HCT116 (cell line): ENCODE results near the gene HDAC5. TPM values are rescaled to one million over a fixed set of nuclear protein-coding genes. Genes with fewer than 3 reads are reported as not detected.

Experiments
- ATAC-seq: fragments of 200-7000 bp; cut with Tn5 transposase; 2 replicates; pipeline ENCODE4 v1.9.1; 2020; ENCODE audit warnings: mild to moderate bottlenecking, moderate library complexity
- BruUV-seq: library from RNA; stranded (reverse); fragments of 400-500 nt; replicated peaks from 2 replicates; lab custom pipeline; 2021; lab: Mats Ljungman, UMichigan
- CTCF ChIA-PET: fragments of 300-600 bp; sonication (Branson Sonifier 250); formaldehyde crosslinking; loops from one replicate; lab custom pipeline; 2021; ENCODE audit warnings: antibody characterized with exemption; lab: Charles Lee
- POLR2A ChIA-PET: fragments of 300-600, 350-600 bp; sonication (Branson Sonifier 250); formaldehyde crosslinking; loops from one replicate; lab custom pipeline; 2021; ENCODE audit warnings: antibody characterized with exemption; lab: Charles Lee
- RAD21 ChIA-PET, 2 experiments: fragments of 300-600 bp; sonication (Branson Sonifier 250); formaldehyde crosslinking; loops; one replicate each; lab custom pipeline; 2023; ENCODE audit warnings: low total read pairs in 2 of 2; ENCODE audit not compliant: uncharacterized antibody in 2 of 2, unreplicated experiment in 2 of 2, low non-redundant PET in 1 of 2; lab: Charles Lee
- DNase-seq: peaks from one replicate; pipeline ENCODE4 v3.0.0-alpha.2; 2010; ENCODE audit warnings: low read depth, low spot score
- H2AFZ ChIP-seq: fragments of 200-600 bp; shearing (Covaris generic), sonication (generic); 2 replicates; pipeline ENCODE4 v1.6.1; 2017; ENCODE audit warnings: low read depth, mixed run types, mixed read lengths, antibody characterized with exemption, low read length; ENCODE audit not compliant: poor library complexity, severe bottlenecking
- H3K27ac ChIP-seq: 2 replicates; pipeline ENCODE4 v1.5.1; 2012; ENCODE audit warnings: low read depth, low read length
- H3K27me3 ChIP-seq: fragments of 200-600 bp; sonication (generic); 2 replicates; pipeline ENCODE4 v1.6.1; 2016; ENCODE audit warnings: mixed run types, low read length, mixed read lengths; ENCODE audit not compliant: insufficient read depth
- H3K36me3 ChIP-seq, 2 experiments: fragments of 200-500 bp in 1 of 2; fragments of 200-600 bp in 1 of 2; sonication (Bioruptor generic) in 1 of 2; sonication (generic) in 1 of 2; 2 replicates each; pipeline versions ENCODE4 v1.5.1 to v1.6.1; 2014 to 2016; ENCODE audit warnings: low read length in 2 of 2, inconsistent platforms in 1 of 2, mixed read lengths in 1 of 2, mixed run types in 1 of 2; ENCODE audit not compliant: insufficient read depth in 2 of 2, control insufficient read depth in 1 of 2
- H3K4me1 ChIP-seq, 2 experiments: fragments of 200-600 bp in 1 of 2; sonication (generic) in 1 of 2; 2 replicates each; pipeline versions ENCODE4 v1.5.1 to v1.6.1; 2012 to 2017; ENCODE audit warnings: low read length in 2 of 2, inconsistent platforms in 1 of 2, mild to moderate bottlenecking in 1 of 2, mixed read lengths in 1 of 2, mixed run types in 1 of 2, moderate library complexity in 1 of 2; ENCODE audit not compliant: insufficient read depth in 2 of 2, control insufficient read depth in 1 of 2
- H3K4me2 ChIP-seq: fragments of 200-600 bp; sonication (generic); 2 replicates; pipeline ENCODE4 v1.6.1; 2017; ENCODE audit warnings: mixed run types, low read length, mixed read lengths
- H3K4me3 ChIP-seq, 2 experiments: fragments of 200-600 bp in 1 of 2; sonication (generic) in 1 of 2; replicated peaks in 1 of 2; 2 replicates each; pipeline ENCODE4 v1.5.1; 2011 to 2016; ENCODE audit warnings: low read length in 2 of 2, control low read depth in 1 of 2, low read depth in 1 of 2, mild to moderate bottlenecking in 1 of 2, mixed read lengths in 1 of 2, mixed run types in 1 of 2
- H3K79me2 ChIP-seq: fragments of 200-600 bp; sonication (generic); 2 replicates; pipeline ENCODE4 v1.6.1; 2017; ENCODE audit warnings: mild to moderate bottlenecking, mixed run types, low read length, moderate library complexity, mixed read lengths; ENCODE audit not compliant: insufficient read depth
- H3K9ac ChIP-seq: fragments of 200-600 bp; sonication (generic); 2 replicates; pipeline ENCODE4 v1.6.1; 2016; ENCODE audit warnings: low read length, mixed read lengths
- H3K9me2 ChIP-seq: fragments of 200-600 bp; sonication (generic), shearing (Covaris generic); 2 replicates; pipeline ENCODE4 v1.6.1; 2017; ENCODE audit warnings: mixed run types, mild to moderate bottlenecking, moderate library complexity; ENCODE audit not compliant: insufficient read depth
- H3K9me3 ChIP-seq, 2 experiments: fragments of 200-500 bp in 1 of 2; fragments of 200-600 bp in 1 of 2; sonication (Bioruptor generic) in 1 of 2; sonication (generic) in 1 of 2; 2 replicates each; pipeline ENCODE4 v1.6.1; 2014 to 2017; ENCODE audit warnings: low read length in 2 of 2, mixed read lengths in 2 of 2, inconsistent platforms in 1 of 2, low read depth in 1 of 2, mild to moderate bottlenecking in 1 of 2, mixed run types in 1 of 2, moderate library complexity in 1 of 2; ENCODE audit not compliant: control insufficient read depth in 1 of 2, insufficient read depth in 1 of 2
- H4K20me1 ChIP-seq: fragments of 200-600 bp; sonication (generic), shearing (Covaris generic); 2 replicates; pipeline ENCODE4 v1.6.1; 2017; ENCODE audit warnings: mixed run types, mild to moderate bottlenecking, moderate library complexity; ENCODE audit not compliant: insufficient read depth
- CBX3 ChIP-seq: IDR thresholded peaks from 2 replicates; pipeline ENCODE4 v1.6.1; 2012; ENCODE audit warnings: low read depth
- CEBPB ChIP-seq: IDR thresholded peaks from 2 replicates; pipeline ENCODE4 v1.6.1; 2012; ENCODE audit warnings: low read depth
- CTCF ChIP-seq, 3 experiments: fragments of 200-600 bp in 1 of 3; sonication (generic) in 1 of 3; IDR thresholded peaks in 2 of 3; conservative IDR thresholded peaks in 1 of 3; 2 replicates each; pipeline ENCODE4 v1.5.1; 2012 to 2017; ENCODE audit warnings: low read depth in 2 of 3, low read length in 2 of 3, antibody characterized with exemption in 1 of 3, borderline replicate concordance in 1 of 3, control low read depth in 1 of 3, mild to moderate bottlenecking in 1 of 3, mixed read lengths in 1 of 3, mixed run types in 1 of 3, moderate library complexity in 1 of 3; ENCODE audit not compliant: insufficient read depth in 1 of 3
- EGR1 ChIP-seq: IDR thresholded peaks from 2 replicates; pipeline ENCODE4 v1.6.1; 2012; ENCODE audit warnings: low read depth
- EZH2 ChIP-seq: fragments of 200-600 bp; sonication (generic); IDR thresholded peaks from 2 replicates; pipeline ENCODE4 v1.6.1; 2017; ENCODE audit warnings: antibody characterized with exemption, mixed run types
- EZH2phosphoT487 ChIP-seq: fragments of 200-600 bp; IDR thresholded peaks from 2 replicates; pipeline ENCODE4 v1.6.1; 2018; ENCODE audit warnings: antibody characterized with exemption, borderline replicate concordance
- FOSL1 ChIP-seq: IDR thresholded peaks from 2 replicates; pipeline ENCODE4 v1.6.1; 2012; ENCODE audit warnings: low read depth
- JUND ChIP-seq: IDR thresholded peaks from 2 replicates; pipeline ENCODE4 v1.6.1; 2012
- MAX ChIP-seq: IDR thresholded peaks from 2 replicates; pipeline ENCODE4 v1.6.1; 2012
- POLR2AphosphoS5 ChIP-seq: IDR thresholded peaks from 2 replicates; pipeline ENCODE4 v1.6.1; 2011; ENCODE audit warnings: mild to moderate bottlenecking, low read depth, low read length, moderate library complexity
- RAD21 ChIP-seq: IDR thresholded peaks from 2 replicates; pipeline ENCODE4 v1.6.1; 2012; ENCODE audit warnings: low read depth, mild to moderate bottlenecking
- SP1 ChIP-seq: IDR thresholded peaks from 2 replicates; pipeline ENCODE4 v1.6.1; 2012; ENCODE audit warnings: low read depth
- SRF ChIP-seq: IDR thresholded peaks from 2 replicates; pipeline ENCODE4 v1.6.1; 2012; ENCODE audit warnings: low read depth
- TCF7L2 ChIP-seq: IDR thresholded peaks from 2 replicates; pipeline ENCODE4 v1.7.0; 2011; ENCODE audit warnings: borderline replicate concordance, inconsistent platforms; ENCODE audit not compliant: insufficient read depth, insufficient read length; ENCODE audit errors: extremely low read depth
- YY1 ChIP-seq: IDR thresholded peaks from 2 replicates; pipeline ENCODE4 v1.6.1; 2011; ENCODE audit warnings: low read length, low read depth, moderate library complexity, mild to moderate bottlenecking; ENCODE audit not compliant: insufficient replicate concordance; ENCODE audit errors: extremely low read depth
- ZBTB33 ChIP-seq: IDR thresholded peaks from 2 replicates; pipeline ENCODE4 v1.6.1; 2011; ENCODE audit warnings: mild to moderate bottlenecking, low read length, moderate library complexity; ENCODE audit not compliant: insufficient replicate concordance; ENCODE audit errors: extremely low read depth
- ZFX ChIP-seq: fragments of 450-650 bp; IDR thresholded peaks from 2 replicates; pipeline ENCODE4 v1.6.1; 2017
- intact Hi-C: fragments of 100-400 bp; cut with micrococcal nuclease; formaldehyde crosslinking; loops from 2 replicates; pipeline ENCODE4 v1.10.0; 2022
- total RNA-seq: library from RNA; stranded (reverse); gene quantifications from one replicate; pipeline ENCODE4 v1.2.1, GENCODE V29; 2021; ENCODE audit not compliant: unreplicated experiment
- TF ChIP-seq, protein P1 (sequence below): IDR thresholded peaks from 2 replicates; pipeline ENCODE4 v1.6.1; 2012
- TF ChIP-seq, protein P2 (sequence below): IDR thresholded peaks from 2 replicates; pipeline ENCODE4 v1.6.1; 2012; ENCODE audit warnings: low read depth

Gene HDAC5
- total RNA-seq, 1 experiment from 2014 or later = 32.9 TPM

- H3K27me3 ChIP-seq = no peaks in the 10 kb centered on the region
- intact Hi-C loops = no loop called here
- no peak overlapping the region for H3K9ac ChIP-seq
- RAD21 ChIA-PET = no interaction called here
- no peaks in the 10 kb centered on the region for H3K36me3 ChIP-seq
- no peak overlapping the region for H3K27ac ChIP-seq
- H3K4me2 ChIP-seq = no peak overlapping the region
- peaks cover 24 to 31% of the 10 kb centered on the region in 2 experiments for H3K4me1 ChIP-seq
- TF ChIP-seq TCF7L2 = no peak
- no peak for TF ChIP-seq JUND
- no peak for TF ChIP-seq EZH2
- no peak for TF ChIP-seq POLR2AphosphoS5
- TF ChIP-seq, protein P1, sequence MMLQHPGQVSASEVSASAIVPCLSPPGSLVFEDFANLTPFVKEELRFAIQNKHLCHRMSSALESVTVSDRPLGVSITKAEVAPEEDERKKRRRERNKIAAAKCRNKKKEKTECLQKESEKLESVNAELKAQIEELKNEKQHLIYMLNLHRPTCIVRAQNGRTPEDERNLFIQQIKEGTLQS = no peak
- TF ChIP-seq FOSL1 = no peak
- no peak for TF ChIP-seq YY1
- TF ChIP-seq CTCF (IDR thresholded peaks at IDR 0.05 in 2 of 3, conservative IDR thresholded peaks at IDR 0.05 in 1 of 3; ENCODE audit: borderline replicate concordance in 1 of 3, insufficient read depth in 1 of 3, low read depth in 2 of 3, low read length in 2 of 3) = no peak
- no peak for TF ChIP-seq CBX3
- no peak for TF ChIP-seq ZBTB33
- TF ChIP-seq SP1 = no peak
- no peak for TF ChIP-seq EGR1
- TF ChIP-seq, protein P2, sequence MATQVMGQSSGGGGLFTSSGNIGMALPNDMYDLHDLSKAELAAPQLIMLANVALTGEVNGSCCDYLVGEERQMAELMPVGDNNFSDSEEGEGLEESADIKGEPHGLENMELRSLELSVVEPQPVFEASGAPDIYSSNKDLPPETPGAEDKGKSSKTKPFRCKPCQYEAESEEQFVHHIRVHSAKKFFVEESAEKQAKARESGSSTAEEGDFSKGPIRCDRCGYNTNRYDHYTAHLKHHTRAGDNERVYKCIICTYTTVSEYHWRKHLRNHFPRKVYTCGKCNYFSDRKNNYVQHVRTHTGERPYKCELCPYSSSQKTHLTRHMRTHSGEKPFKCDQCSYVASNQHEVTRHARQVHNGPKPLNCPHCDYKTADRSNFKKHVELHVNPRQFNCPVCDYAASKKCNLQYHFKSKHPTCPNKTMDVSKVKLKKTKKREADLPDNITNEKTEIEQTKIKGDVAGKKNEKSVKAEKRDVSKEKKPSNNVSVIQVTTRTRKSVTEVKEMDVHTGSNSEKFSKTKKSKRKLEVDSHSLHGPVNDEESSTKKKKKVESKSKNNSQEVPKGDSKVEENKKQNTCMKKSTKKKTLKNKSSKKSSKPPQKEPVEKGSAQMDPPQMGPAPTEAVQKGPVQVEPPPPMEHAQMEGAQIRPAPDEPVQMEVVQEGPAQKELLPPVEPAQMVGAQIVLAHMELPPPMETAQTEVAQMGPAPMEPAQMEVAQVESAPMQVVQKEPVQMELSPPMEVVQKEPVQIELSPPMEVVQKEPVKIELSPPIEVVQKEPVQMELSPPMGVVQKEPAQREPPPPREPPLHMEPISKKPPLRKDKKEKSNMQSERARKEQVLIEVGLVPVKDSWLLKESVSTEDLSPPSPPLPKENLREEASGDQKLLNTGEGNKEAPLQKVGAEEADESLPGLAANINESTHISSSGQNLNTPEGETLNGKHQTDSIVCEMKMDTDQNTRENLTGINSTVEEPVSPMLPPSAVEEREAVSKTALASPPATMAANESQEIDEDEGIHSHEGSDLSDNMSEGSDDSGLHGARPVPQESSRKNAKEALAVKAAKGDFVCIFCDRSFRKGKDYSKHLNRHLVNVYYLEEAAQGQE = no peak
- no peak for TF ChIP-seq SRF
- TF ChIP-seq CEBPB = no peak
- no peak for TF ChIP-seq ZFX
- TF ChIP-seq MAX = no peak
- no peak for TF ChIP-seq EZH2phosphoT487
- TF ChIP-seq RAD21 = no peak
- no peaks in the 10 kb centered on the region for H3K9me2 ChIP-seq
- CTCF ChIA-PET = no interaction called here
- no peak overlapping the region for H3K4me3 ChIP-seq
- H2AFZ ChIP-seq = no peak overlapping the region
- H3K79me2 ChIP-seq = no peaks in the 10 kb centered on the region
- ATAC-seq (no peak), DNase-seq (no peak)
- H3K9me3 ChIP-seq = no peaks in the 10 kb centered on the region
- no TSS peak for BruUV-seq
- no peaks in the 10 kb centered on the region for H4K20me1 ChIP-seq
- POLR2A ChIA-PET = no interaction called here
Measured at GRCh38 chr17:44134752-44135568, 11.5 kb upstream of the HDAC5 start.
